Neural cell (in vitro differentiated cells): ENCODE results near the gene DGKG. TPM values are rescaled to one million over a fixed set of nuclear protein-coding genes. Genes with fewer than 3 reads are reported as not detected.
A peak's percentile ranks its signal among the peaks of the same experiment; 100 is the strongest.

ENCODE experiments used
- H2AFZ ChIP-seq: fragments of 200-600, 300-800 bp; sonication (generic), shearing (Covaris generic); 2 replicates; pipeline ENCODE4 v1.6.0; 2014; ENCODE audit warnings: low read depth, mild to moderate bottlenecking, antibody characterized with exemption, low read length, moderate library complexity
- H3F3A ChIP-seq: fragments of 200-600 bp; shearing (Covaris generic); 2 replicates; pipeline ENCODE4 v1.6.1; 2016; ENCODE audit warnings: mild to moderate bottlenecking, moderate library complexity, mixed read lengths, antibody characterized with exemption, low read length; ENCODE audit not compliant: insufficient read depth, poor library complexity, severe bottlenecking
- H3K27ac ChIP-seq: fragments of 200-600, 300-800 bp; sonication (generic), shearing (Covaris generic); 2 replicates; pipeline ENCODE4 v1.5.1; 2014; ENCODE audit warnings: mild to moderate bottlenecking, low read length, moderate library complexity
- H3K27me3 ChIP-seq: fragments of 300-800, 200-600 bp; sonication (generic), shearing (Covaris generic); 2 replicates; pipeline ENCODE4 v1.6.0; 2014; ENCODE audit warnings: mild to moderate bottlenecking, low read depth, low read length, moderate library complexity; ENCODE audit not compliant: insufficient read depth
- H3K36me3 ChIP-seq: fragments of 300-800, 200-600 bp; sonication (generic), shearing (Covaris generic); 2 replicates; pipeline ENCODE4 v1.5.1; 2014; ENCODE audit warnings: mild to moderate bottlenecking, antibody characterized with exemption, low read length, moderate library complexity; ENCODE audit not compliant: insufficient read depth
- H3K4me2 ChIP-seq: fragments of 300-800, 200-600 bp; sonication (generic), shearing (Covaris generic); 2 replicates; pipeline ENCODE4 v1.6.0; 2014; ENCODE audit warnings: mild to moderate bottlenecking, low read length
- H3K4me3 ChIP-seq: fragments of 300-800, 200-600 bp; sonication (generic), shearing (Covaris generic); 2 replicates; pipeline ENCODE4 v1.5.1; 2014; ENCODE audit warnings: mild to moderate bottlenecking, low read length, moderate library complexity
- H3K79me2 ChIP-seq: fragments of 200-600 bp; shearing (Covaris generic); replicated peaks from 2 replicates; pipeline ENCODE4 v1.6.0; 2014; ENCODE audit warnings: mild to moderate bottlenecking, low read length, moderate library complexity; ENCODE audit not compliant: insufficient read depth
- H3K9ac ChIP-seq: fragments of 300-800, 200-600 bp; sonication (generic), shearing (Covaris generic); 2 replicates; pipeline ENCODE4 v1.6.1; 2016; ENCODE audit warnings: mild to moderate bottlenecking, low read length, mixed read lengths
- H3K9me2 ChIP-seq: fragments of 200-600 bp; shearing (Covaris generic); 2 replicates; pipeline ENCODE4 v1.6.1; 2016; ENCODE audit warnings: mild to moderate bottlenecking, low read length, mixed read lengths; ENCODE audit not compliant: insufficient read depth
- H3K9me3 ChIP-seq: fragments of 200-600, 300-800 bp; sonication (generic), shearing (Covaris generic); 2 replicates; pipeline ENCODE4 v1.6.1; 2016; ENCODE audit warnings: mild to moderate bottlenecking, mixed run types, low read length, moderate library complexity, mixed read lengths
- H4K20me1 ChIP-seq: fragments of 200-600 bp; shearing (Covaris generic); 2 replicates; pipeline ENCODE4 v1.6.1; 2016; ENCODE audit warnings: mild to moderate bottlenecking, mixed run types; ENCODE audit not compliant: insufficient read depth
- CTCF ChIP-seq: fragments of 450-650 bp; IDR thresholded peaks from 2 replicates; pipeline ENCODE4 v1.5.1; 2014; ENCODE audit warnings: antibody characterized with exemption, mild to moderate bottlenecking, moderate library complexity; ENCODE audit not compliant: poor library complexity, severe bottlenecking
- EP300 ChIP-seq: fragments of 450-650 bp; conservative IDR thresholded peaks from 2 replicates; pipeline ENCODE4 v1.6.1; 2014; ENCODE audit warnings: antibody characterized with exemption, mild to moderate bottlenecking, moderate library complexity; ENCODE audit not compliant: poor library complexity, severe bottlenecking
- EZH2 ChIP-seq: fragments of 200-600, 300-800 bp; shearing (Covaris generic), sonication (generic); IDR thresholded peaks from 2 replicates; pipeline ENCODE4 v1.6.1; 2014; ENCODE audit warnings: antibody characterized with exemption, low read length, borderline replicate concordance, mild to moderate bottlenecking; ENCODE audit not compliant: insufficient read depth, poor library complexity, severe bottlenecking
- MXI1 ChIP-seq: fragments of 450-650 bp; conservative IDR thresholded peaks from 2 replicates; pipeline ENCODE4 v1.6.1; 2014; ENCODE audit warnings: antibody characterized with exemption, mild to moderate bottlenecking; ENCODE audit not compliant: poor library complexity, severe bottlenecking
- POLR2AphosphoS5 ChIP-seq: IDR thresholded peaks from 2 replicates; pipeline ENCODE4 v1.6.1; 2012
- RAD21 ChIP-seq: fragments of 450-650 bp; conservative IDR thresholded peaks from 2 replicates; pipeline ENCODE4 v1.6.1; 2014; ENCODE audit warnings: antibody characterized with exemption, mild to moderate bottlenecking, moderate library complexity
- REST ChIP-seq: IDR thresholded peaks from 2 replicates; pipeline ENCODE4 v1.6.1; 2012; ENCODE audit warnings: borderline replicate concordance
- SMC3 ChIP-seq: fragments of 450-650 bp; conservative IDR thresholded peaks from 2 replicates; pipeline ENCODE4 v1.6.1; 2014; ENCODE audit warnings: antibody characterized with exemption, mild to moderate bottlenecking, moderate library complexity; ENCODE audit not compliant: poor library complexity
- TAF1 ChIP-seq: IDR thresholded peaks from 2 replicates; pipeline ENCODE4 v1.6.1; 2012; ENCODE audit warnings: low read depth
- polyA plus RNA-seq: library from polyadenylated mRNA; depleted of rRNA; stranded (reverse); fragments of >200 nt; gene quantifications from 2 replicates; pipeline ENCODE4 v1.2.3, GENCODE V29; 2014

The DGKG gene
- polyA plus RNA-seq, 1 donor from 2014 or later: not detected

- H3K36me3 ChIP-seq: no peaks in the 10 kb centered on the region
- TF ChIP-seq SMC3 (peak; percentile 14), EZH2 (peak; percentile 66), POLR2AphosphoS5 (no peak)
- H3K27ac ChIP-seq: no peak overlapping the region
- H3K4me2 ChIP-seq: peak overlapping the region; percentile 39
- no peaks in the 10 kb centered on the region for H3K9me3 ChIP-seq
- H4K20me1 ChIP-seq: no peaks in the 10 kb centered on the region
- H3K27me3 ChIP-seq: peaks cover 40% of the 10 kb centered on the region
- H3K9me2 ChIP-seq: no peaks in the 10 kb centered on the region
- H3K9ac ChIP-seq: peak overlapping the region; percentile 59
- H2AFZ ChIP-seq: peak overlapping the region; percentile 36
- no peaks in the 10 kb centered on the region for H3K79me2 ChIP-seq
- H3K4me3 ChIP-seq: peak overlapping the region; percentile 74
- H3F3A ChIP-seq: no peaks in the 10 kb centered on the region
Observed at GRCh38 chr3:186193534-186194450, 168.2 kb downstream of the DGKG start.

- Histone ChIP-seq H4K20me1 (no peaks in the 10 kb centered on the region), H3K79me2 (no peaks in the 10 kb centered on the region), H3K9me2 (no peaks in the 10 kb centered on the region), H3K36me3 (no peaks in the 10 kb centered on the region), H3K9ac (no peak overlapping the region), H3F3A (no peaks in the 10 kb centered on the region), H3K27me3 (peaks cover 40% of the 10 kb centered on the region), H3K4me3 (no peak overlapping the region), H2AFZ (no peak overlapping the region), H3K27ac (no peak overlapping the region), H3K9me3 (no peaks in the 10 kb centered on the region), H3K4me2 (no peak overlapping the region)
- TF ChIP-seq CTCF: no peak
- no peak for TF ChIP-seq EZH2
- no peak for TF ChIP-seq SMC3
- TF ChIP-seq MXI1: no peak
- no peak for TF ChIP-seq EP300
- no peak for TF ChIP-seq POLR2AphosphoS5
- TF ChIP-seq TAF1: no peak
- no peak for TF ChIP-seq REST
- no peak for TF ChIP-seq RAD21
Observed at GRCh38 chr3:186192823-186193222, 169.2 kb downstream of the DGKG start.
